ENCODE measurements around the gene UBE2L6.

- no peak for TF ChIP-seq CTCF (IDR thresholded peaks at IDR 0.05)
- no peak for TF ChIP-seq HMGXB4 (CRISPR knock-in tag; IDR thresholded peaks at IDR 0.05)
- no peak for TF ChIP-seq ZNF416 (CRISPR knock-in tag; IDR thresholded peaks at IDR 0.05)
- no peak for TF ChIP-seq ZNF317 (CRISPR knock-in tag; IDR thresholded peaks at IDR 0.05; ENCODE audit: borderline replicate concordance, low read depth)
- TF ChIP-seq E2F4 (CRISPR knock-in tag; IDR thresholded peaks at IDR 0.05; ENCODE audit: borderline replicate concordance, low read depth), result no peak
- TF ChIP-seq NR2C2 (CRISPR knock-in tag; IDR thresholded peaks at IDR 0.05), result no peak
- TF ChIP-seq ZBTB21 (CRISPR knock-in tag; IDR thresholded peaks at IDR 0.05; ENCODE audit: borderline replicate concordance), result no peak
- TF ChIP-seq ATF3 (CRISPR knock-in tag; conservative IDR thresholded peaks at IDR 0.05), result no peak
- TF ChIP-seq ESRRA (CRISPR knock-in tag; IDR thresholded peaks at IDR 0.05; ENCODE audit: borderline replicate concordance), result no peak
- no peak for TF ChIP-seq EMX1 (CRISPR knock-in tag; IDR thresholded peaks at IDR 0.05)
- no peak for TF ChIP-seq ZBTB43 (CRISPR knock-in tag; IDR thresholded peaks at IDR 0.05)
- no peak for TF ChIP-seq FOXP4 (CRISPR knock-in tag; IDR thresholded peaks at IDR 0.05)
- TF ChIP-seq TP53 (CRISPR knock-in tag; IDR thresholded peaks at IDR 0.05), result no peak
Observed at GRCh38 chr11:57513452-57513795, 54.0 kb downstream of the UBE2L6 start.
